Natural killer cell (primary cell): ENCODE measurements around the gene VAT1. TPM values are rescaled to one million over a fixed set of nuclear protein-coding genes. Genes with fewer than 3 reads are reported as not detected.
"Not testable (repeated sequence)": the region's sequence is repeated elsewhere in the genome, so short reads cannot be mapped to it uniquely, and the experiment has no call there.

Experiments used
- ATAC-seq, 3 donors: fragments of 150-1000 bp in 2 of 3; fragments of 200-7000 bp in 1 of 3; cut with Tn5 transposase; 1 replicate in 1 of 3; 2 replicates in 2 of 3; pipeline ENCODE4 v1.10.0; 2021; ENCODE audit warnings: mild to moderate bottlenecking in 2 of 3, moderate library complexity in 2 of 3
- DNase-seq, 2 donors: peaks; one replicate each; pipeline versions ENCODE4 v3.0.0 to v3.0.0-alpha.2; 2013 to 2021; ENCODE audit warnings: mixed read lengths in 1 of 2
- H3K27ac ChIP-seq: one replicate; pipeline ENCODE4 v1.5.1; 2013; ENCODE audit warnings: mild to moderate bottlenecking, low read length
- H3K27me3 ChIP-seq: one replicate; pipeline ENCODE4 v1.6.1; 2013; ENCODE audit warnings: low read length; ENCODE audit not compliant: control insufficient read depth, insufficient read depth
- H3K36me3 ChIP-seq: one replicate; pipeline ENCODE4 v1.6.1; 2013; ENCODE audit warnings: low read length; ENCODE audit not compliant: control insufficient read depth, insufficient read depth
- H3K4me1 ChIP-seq: one replicate; pipeline ENCODE4 v1.6.1; 2013; ENCODE audit warnings: low read length; ENCODE audit not compliant: control insufficient read depth, insufficient read depth
- H3K4me3 ChIP-seq: one replicate; pipeline ENCODE4 v1.5.1; 2013; ENCODE audit warnings: low read length
- H3K9me3 ChIP-seq: one replicate; pipeline ENCODE4 v1.6.1; 2013; ENCODE audit warnings: low read length; ENCODE audit not compliant: control insufficient read depth, insufficient read depth
- H3K27ac Mint-ChIP-seq, 2 donors: one replicate each; pipeline ENCODE4 v1.8.0; 2022; ENCODE audit warnings: mild to moderate bottlenecking in 2 of 2, mixed read lengths in 2 of 2, moderate library complexity in 1 of 2
- H3K27me3 Mint-ChIP-seq, 2 donors: one replicate each; pipeline ENCODE4 v1.8.0; 2022; ENCODE audit warnings: low read depth in 2 of 2, mixed read lengths in 2 of 2
- H3K36me3 Mint-ChIP-seq: one replicate; pipeline ENCODE4 v1.8.0; 2022; ENCODE audit warnings: mixed read lengths
- H3K4me1 Mint-ChIP-seq, 2 donors: one replicate each; pipeline ENCODE4 v1.8.0; 2022; ENCODE audit warnings: mixed read lengths in 2 of 2
- H3K4me3 Mint-ChIP-seq: one replicate; pipeline ENCODE4 v1.8.0; 2022; ENCODE audit warnings: mild to moderate bottlenecking, moderate library complexity, mixed read lengths
- H3K9me3 Mint-ChIP-seq, 2 donors: one replicate each; pipeline ENCODE4 v1.8.0; 2022; ENCODE audit warnings: mixed read lengths in 2 of 2
- WGBS: methylation state at CpG from one replicate; pipeline ENCODE4 v1.1.7; 2013; ENCODE audit warnings: missing lambda C conversion rate; ENCODE audit not compliant: insufficient coverage; 5-methylcytosine and 5-hydroxymethylcytosine counted together
- intact Hi-C: fragments of 100-400 bp; cut with micrococcal nuclease; formaldehyde crosslinking; loops from one replicate; pipeline ENCODE4 v1.14.2; 2022
- total RNA-seq, 4 donors: library from RNA; stranded (reverse); fragments of 120-200 nt in 1 of 4; gene quantifications; one replicate each; pipeline versions ENCODE4 v1.2.3 to v1.2.4, GENCODE V29; 2013 to 2022
- TF ChIP-seq, protein P1 (sequence below): fragments of 200-600 bp; IDR thresholded peaks from one replicate; pipeline ENCODE4 v1.8.0; 2022; ENCODE audit warnings: antibody characterized with exemption

The VAT1 gene
- total RNA-seq, 3 donors from 2014 or later (not counting 1 experiment from before 2014, with no cell fraction given) = 21.1 to 32.1 (median 31.9) TPM

DNA sequence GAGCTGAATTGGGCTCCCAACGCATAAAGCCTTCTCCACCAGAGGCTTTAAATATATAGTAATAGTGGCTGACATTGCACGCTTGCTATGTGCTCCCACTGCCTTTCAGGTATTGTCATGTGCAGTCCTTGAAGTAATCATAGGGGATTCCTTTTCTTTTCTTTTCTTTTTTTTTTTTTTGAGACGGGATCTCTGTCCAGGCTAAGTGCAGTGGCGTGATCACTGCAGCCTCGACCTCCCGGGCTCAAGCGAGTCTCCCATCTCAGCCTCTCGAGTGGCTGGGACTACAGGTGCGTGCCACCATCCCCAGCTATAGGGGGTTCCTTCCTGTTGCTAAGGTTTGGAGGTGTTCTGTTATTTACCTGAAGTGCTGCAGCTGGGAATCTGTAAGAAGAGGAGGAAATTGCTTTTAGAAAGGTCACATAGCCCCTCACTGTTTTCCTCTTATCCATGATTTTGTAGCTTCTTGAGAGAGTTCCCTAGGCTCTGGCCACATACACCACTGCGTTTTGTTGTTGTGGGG, 23.1 kb downstream of the VAT1 start:
- TF ChIP-seq, protein P1, sequence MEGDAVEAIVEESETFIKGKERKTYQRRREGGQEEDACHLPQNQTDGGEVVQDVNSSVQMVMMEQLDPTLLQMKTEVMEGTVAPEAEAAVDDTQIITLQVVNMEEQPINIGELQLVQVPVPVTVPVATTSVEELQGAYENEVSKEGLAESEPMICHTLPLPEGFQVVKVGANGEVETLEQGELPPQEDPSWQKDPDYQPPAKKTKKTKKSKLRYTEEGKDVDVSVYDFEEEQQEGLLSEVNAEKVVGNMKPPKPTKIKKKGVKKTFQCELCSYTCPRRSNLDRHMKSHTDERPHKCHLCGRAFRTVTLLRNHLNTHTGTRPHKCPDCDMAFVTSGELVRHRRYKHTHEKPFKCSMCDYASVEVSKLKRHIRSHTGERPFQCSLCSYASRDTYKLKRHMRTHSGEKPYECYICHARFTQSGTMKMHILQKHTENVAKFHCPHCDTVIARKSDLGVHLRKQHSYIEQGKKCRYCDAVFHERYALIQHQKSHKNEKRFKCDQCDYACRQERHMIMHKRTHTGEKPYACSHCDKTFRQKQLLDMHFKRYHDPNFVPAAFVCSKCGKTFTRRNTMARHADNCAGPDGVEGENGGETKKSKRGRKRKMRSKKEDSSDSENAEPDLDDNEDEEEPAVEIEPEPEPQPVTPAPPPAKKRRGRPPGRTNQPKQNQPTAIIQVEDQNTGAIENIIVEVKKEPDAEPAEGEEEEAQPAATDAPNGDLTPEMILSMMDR = no peak
- H3K36me3 ChIP-seq = peaks cover 32% of the 10 kb centered on the region
- H3K27me3 ChIP-seq = no peaks in the 10 kb centered on the region
- DNase-seq = no peak
- Mint-ChIP-seq H3K27me3 (no peaks in the 10 kb centered on the region), H3K27ac (peak overlapping the region; percentile 95 to 98), H3K9me3 (no peaks in the 10 kb centered on the region), H3K4me1 (peaks cover 25 to 28% of the 10 kb centered on the region in 2 donors), H3K36me3 (no peaks in the 10 kb centered on the region), H3K4me3 (peak overlapping the region; percentile 97)
- H3K9me3 ChIP-seq = no peaks in the 10 kb centered on the region
- intact Hi-C loops = loop anchor here (10.0 kb wide), 1 partner anchor 486 kb away; the partner anchor contains the start of gene DHX8
- peak overlapping the region; percentile 93 for H3K27ac ChIP-seq
- H3K4me3 ChIP-seq = peak overlapping the region; percentile 90
- peaks cover 18% of the 10 kb centered on the region for H3K4me1 ChIP-seq
- 29% methylated on average over 5 of the region's 10 CpGs for WGBS
- ATAC-seq = no peak

DNA sequence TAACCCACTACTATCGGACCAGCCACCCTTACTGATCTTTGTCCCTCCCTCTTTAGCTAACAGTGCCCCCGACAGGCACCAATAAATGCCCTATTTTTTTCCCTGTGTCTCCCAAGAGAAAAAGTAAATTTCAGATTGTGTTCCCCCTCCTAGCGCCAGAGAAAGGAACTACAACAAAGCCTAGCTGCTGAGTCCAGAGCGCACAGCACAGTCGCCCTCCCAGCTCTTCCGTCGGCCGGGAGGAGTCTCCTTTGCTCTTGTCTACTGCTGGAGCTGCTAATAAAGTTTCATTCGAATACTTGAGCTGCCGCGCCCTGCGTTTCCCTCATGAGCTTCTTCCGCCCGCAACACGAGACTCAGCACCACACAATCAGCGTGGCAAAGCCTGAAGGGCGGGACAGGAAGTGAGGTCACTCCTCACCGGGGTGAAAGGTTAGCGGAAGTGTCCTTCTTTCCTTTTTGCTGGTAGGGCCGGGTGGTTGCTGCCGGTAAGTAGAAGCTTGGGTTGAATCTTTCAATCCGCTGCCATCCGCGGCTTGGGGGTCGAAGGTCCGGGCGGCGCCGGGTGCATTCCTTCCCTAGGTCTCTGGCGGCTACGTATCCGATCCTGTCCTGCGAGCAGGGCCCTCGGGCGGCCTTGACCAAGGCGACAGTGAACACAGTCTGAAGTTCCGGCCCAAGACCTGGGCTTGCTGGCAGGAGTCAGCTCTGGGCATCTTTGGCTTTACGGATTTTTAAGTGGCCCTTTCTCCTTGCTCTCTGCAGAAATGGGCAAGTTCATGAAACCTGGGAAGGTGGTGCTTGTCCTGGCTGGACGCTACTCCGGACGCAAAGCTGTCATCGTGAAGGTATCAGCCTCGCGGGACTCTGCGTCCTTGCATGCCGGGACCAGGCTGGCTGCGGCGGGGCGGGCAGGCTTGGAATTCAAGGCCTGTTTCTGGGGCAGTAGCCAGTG, 23.9 kb downstream of the VAT1 start, which contains the start of gene RPL27:
TSS of gene RPL27 (plus strand) at position 436 of the 955 bp plus-strand sequence. CDS start at position 768, 332 bp downstream.
- DNase-seq = peak; percentile 98 to 100
- Histone ChIP-seq H3K27ac (peak within 1 kb of the TSS; percentile 93), H3K36me3 (peaks cover 31% of the 10 kb centered on the region), H3K9me3 (no peaks in the 10 kb centered on the region), H3K4me1 (peaks cover 18% of the 10 kb centered on the region), H3K4me3 (peak within 1 kb of the TSS; percentile 90), H3K27me3 (no peaks in the 10 kb centered on the region)
- H3K27me3 Mint-ChIP-seq = no peaks in the 10 kb centered on the region
- peak within 1 kb of the TSS; percentile 95 to 98 for H3K27ac Mint-ChIP-seq
- intact Hi-C loops = loop anchor here (10.0 kb wide), 1 partner anchor 487 kb away; the partner anchor contains the start of gene DHX8
- no peaks in the 10 kb centered on the region for H3K9me3 Mint-ChIP-seq
- peak; percentile 93 to 99 (median 95) for ATAC-seq
- H3K36me3 Mint-ChIP-seq = no peaks in the 10 kb centered on the region
- H3K4me1 Mint-ChIP-seq = peaks cover 25 to 28% of the 10 kb centered on the region in 2 donors
- peak within 1 kb of the TSS; percentile 97 for H3K4me3 Mint-ChIP-seq
- TF ChIP-seq, protein P1 = peak; percentile 94
- WGBS = under 1% methylated on average over 49 of the region's 49 CpGs

DNA sequence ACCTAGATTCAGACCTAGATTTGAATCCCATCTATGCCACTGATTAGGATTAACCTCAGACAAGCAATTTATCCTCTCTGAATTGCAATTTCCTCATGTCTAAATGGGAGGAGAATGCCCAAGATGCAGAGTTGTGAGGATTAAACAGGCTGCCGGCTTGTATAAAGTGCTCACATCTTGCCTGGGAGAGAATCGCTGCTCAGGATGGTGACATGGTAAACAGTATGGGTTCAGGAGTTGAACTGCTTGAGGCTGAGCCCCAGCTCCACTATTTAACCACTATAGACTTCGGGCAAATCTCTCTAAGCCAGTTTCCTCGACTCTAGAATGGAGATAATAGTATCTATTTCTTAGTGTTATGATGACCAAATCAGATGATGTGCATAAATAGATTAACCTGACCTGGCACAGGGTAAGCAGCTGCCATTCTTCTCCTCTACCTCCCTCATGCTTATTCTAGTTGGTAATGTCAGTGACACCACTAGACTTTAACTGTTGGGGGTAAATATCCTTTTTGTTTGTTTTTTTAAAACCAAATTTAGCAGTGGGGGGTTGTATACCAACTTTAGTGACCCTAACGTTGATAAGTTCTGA, 24.7 kb downstream of the VAT1 start:
- Histone ChIP-seq H3K9me3 (no peaks in the 10 kb centered on the region), H3K4me1 (peaks cover 18% of the 10 kb centered on the region), H3K27me3 (no peaks in the 10 kb centered on the region), H3K36me3 (peaks cover 31% of the 10 kb centered on the region), H3K4me3 (no peak overlapping the region), H3K27ac (peak overlapping the region; percentile 74)
- TF ChIP-seq, protein P1 = no peak
- no peak for DNase-seq
- peak overlapping the region; percentile 95 to 98 for H3K27ac Mint-ChIP-seq
- no peak for ATAC-seq
- H3K4me3 Mint-ChIP-seq = peak overlapping the region; percentile 97
- no peaks in the 10 kb centered on the region for H3K36me3 Mint-ChIP-seq
- intact Hi-C loops = loop anchor here (10.0 kb wide), 1 partner anchor 487 kb away; the partner anchor contains the start of gene DHX8
- no peaks in the 10 kb centered on the region for H3K9me3 Mint-ChIP-seq
- H3K4me1 Mint-ChIP-seq = peaks cover 25 to 28% of the 10 kb centered on the region in 2 donors
- 33% methylated on average over 2 of the region's 5 CpGs for WGBS
- H3K27me3 Mint-ChIP-seq = no peaks in the 10 kb centered on the region

DNA sequence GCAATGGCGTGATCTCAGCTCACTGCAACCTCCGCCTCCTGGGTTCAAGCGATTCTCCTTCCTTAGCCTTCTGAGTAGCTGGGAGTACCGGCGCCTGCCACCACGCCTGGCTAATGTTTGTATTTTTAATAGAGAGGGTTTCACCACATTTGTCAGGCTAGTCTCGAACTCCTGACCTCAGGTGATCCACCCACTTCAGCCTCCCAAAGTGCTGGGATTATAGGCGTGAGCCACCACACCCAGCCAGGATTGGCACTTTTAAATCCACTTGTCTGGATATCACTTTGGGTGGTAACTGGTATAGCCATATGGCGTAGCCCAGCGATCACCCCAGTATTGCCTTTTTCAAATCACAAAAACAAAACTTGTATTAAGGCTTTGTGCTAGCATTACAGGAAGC, 28.3 kb downstream of the VAT1 start:
- H3K36me3 ChIP-seq = peaks cover 39% of the 10 kb centered on the region
- Mint-ChIP-seq H3K27ac (peak overlapping the region in 1 of 2 donors; percentile 31), H3K4me1 (peaks cover 14 to 15% of the 10 kb centered on the region in 2 donors)
- H3K9me3 ChIP-seq, H3K27ac ChIP-seq, DNase-seq, H3K9me3 Mint-ChIP-seq, H3K4me3 Mint-ChIP-seq, H3K27me3 ChIP-seq, H3K27me3 Mint-ChIP-seq, ATAC-seq, H3K36me3 Mint-ChIP-seq, H3K4me3 ChIP-seq, H3K4me1 ChIP-seq: not testable (repeated sequence)
- 99% methylated on average over 8 of the region's 10 CpGs for WGBS
- intact Hi-C loops = loop anchor here (10.0 kb wide), 1 partner anchor 491 kb away; the partner anchor contains the start of gene DHX8
